Esophagus squamous epithelium (tissue), 5 donors: ENCODE data around the gene HIGD2B. TPM values are rescaled to one million over a fixed set of nuclear protein-coding genes. Genes with fewer than 3 reads are reported as not detected.
A peak's percentile ranks its signal among the peaks of the same experiment; 100 is the strongest.
"Not testable (repeated sequence)": the region's sequence is repeated elsewhere in the genome, so short reads cannot be mapped to it uniquely, and the experiment has no call there.

ENCODE experiments used
- DNase-seq: peaks from one replicate; lab custom pipeline; 2025; lab: John Stamatoyannopoulos, UW
- H3K27ac ChIP-seq, 4 donors: fragments of 200-600 bp; sonication (generic); one replicate each; pipeline ENCODE4 v1.5.1; 2016 to 2019; ENCODE audit warnings: mild to moderate bottlenecking in 1 of 4
- H3K27me3 ChIP-seq, 4 donors: fragments of 200-600 bp; sonication (generic); 1 replicate in 3 of 4; 2 replicates in 1 of 4; pipeline versions ENCODE4 v1.5.1 to v1.6.0; 2017 to 2021; ENCODE audit warnings: antibody characterized with exemption in 1 of 4
- H3K36me3 ChIP-seq, 3 donors: fragments of 200-600 bp; sonication (generic); one replicate each; pipeline ENCODE4 v1.5.1; 2016 to 2019
- H3K4me1 ChIP-seq, 3 donors: fragments of 200-600 bp; sonication (generic); one replicate each; pipeline ENCODE4 v1.5.1; 2017 to 2019
- H3K4me3 ChIP-seq, 4 donors: fragments of 200-600 bp; sonication (generic); 1 replicate in 3 of 4; 2 replicates in 1 of 4; pipeline ENCODE4 v1.5.1; 2016 to 2019; ENCODE audit warnings: mild to moderate bottlenecking in 2 of 4, moderate library complexity in 1 of 4
- H3K9me3 ChIP-seq, 3 donors: fragments of 200-600 bp; sonication (generic); one replicate each; pipeline ENCODE4 v1.5.1; 2016 to 2019
- POLR2A ChIP-seq, 4 donors: fragments of 450-650 bp; IDR thresholded peaks; one replicate each; pipeline ENCODE4 v1.6.1; 2017; ENCODE audit warnings: antibody characterized with exemption in 4 of 4, mild to moderate bottlenecking in 4 of 4, moderate library complexity in 3 of 4
- WGBS, 2 donors: methylation state at CpG; one replicate each; pipeline ENCODE4 v1.1.5; 2018; 5-methylcytosine and 5-hydroxymethylcytosine counted together
- intact Hi-C: fragments of 100-400 bp; cut with DNase I; formaldehyde crosslinking; loops from one replicate; pipeline ENCODE4 v1.15.0; 2022
- total RNA-seq, 4 donors: library from RNA; depleted of rRNA; stranded (reverse); fragments of >200 nt; gene quantifications; one replicate each; pipeline ENCODE4 v1.1.0, GENCODE V29; 2016
- TF ChIP-seq, protein P1 (sequence below), 6 experiments: fragments of 450-650 bp in 4 of 6; fragments of 200-600 bp in 2 of 6; sonication (generic) in 2 of 6; IDR thresholded peaks; one replicate each; pipeline ENCODE4 v1.5.1; 2016 to 2019; ENCODE audit warnings: antibody characterized with exemption in 6 of 6, mild to moderate bottlenecking in 4 of 6, moderate library complexity in 4 of 6
- donor health status: DM: yes; HTN: yes; CAD: no.

Gene HIGD2B
- total RNA-seq, 4 donors from 2014 or later = not detected

DNA sequence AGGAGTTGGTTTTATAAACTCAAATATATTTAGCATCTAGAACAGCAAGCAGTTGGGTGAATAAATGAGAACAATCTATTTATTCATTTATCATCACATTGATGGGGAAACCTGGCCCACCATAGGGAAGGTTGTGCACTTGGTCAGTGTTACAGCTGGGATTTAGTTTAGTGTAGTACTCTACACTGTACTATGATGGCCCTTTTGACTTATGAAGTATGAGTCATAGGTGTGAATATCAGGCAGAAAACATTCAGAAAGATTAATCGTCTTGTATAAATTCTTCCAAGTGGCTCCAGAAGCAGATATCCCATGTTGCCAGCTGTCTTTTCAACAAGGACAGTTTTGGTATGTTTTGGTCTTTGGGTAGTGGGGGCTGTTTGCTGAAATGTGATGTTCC, 38.0 kb upstream of the HIGD2B start:
- 45 to 57% methylated on average over 1 of the region's 1 CpG for WGBS, 2 donors
- Histone ChIP-seq H3K4me1 (no peaks in the 10 kb centered on the region), H3K27ac (no peak overlapping the region), H3K27me3 (no peaks in the 10 kb centered on the region), H3K36me3 (peaks cover 0 to 58% (median 0%) of the 10 kb centered on the region in 3 donors), H3K9me3 (no peaks in the 10 kb centered on the region), H3K4me3 (no peak overlapping the region)
- intact Hi-C loops = no loop called here
- TF ChIP-seq, protein P1, sequence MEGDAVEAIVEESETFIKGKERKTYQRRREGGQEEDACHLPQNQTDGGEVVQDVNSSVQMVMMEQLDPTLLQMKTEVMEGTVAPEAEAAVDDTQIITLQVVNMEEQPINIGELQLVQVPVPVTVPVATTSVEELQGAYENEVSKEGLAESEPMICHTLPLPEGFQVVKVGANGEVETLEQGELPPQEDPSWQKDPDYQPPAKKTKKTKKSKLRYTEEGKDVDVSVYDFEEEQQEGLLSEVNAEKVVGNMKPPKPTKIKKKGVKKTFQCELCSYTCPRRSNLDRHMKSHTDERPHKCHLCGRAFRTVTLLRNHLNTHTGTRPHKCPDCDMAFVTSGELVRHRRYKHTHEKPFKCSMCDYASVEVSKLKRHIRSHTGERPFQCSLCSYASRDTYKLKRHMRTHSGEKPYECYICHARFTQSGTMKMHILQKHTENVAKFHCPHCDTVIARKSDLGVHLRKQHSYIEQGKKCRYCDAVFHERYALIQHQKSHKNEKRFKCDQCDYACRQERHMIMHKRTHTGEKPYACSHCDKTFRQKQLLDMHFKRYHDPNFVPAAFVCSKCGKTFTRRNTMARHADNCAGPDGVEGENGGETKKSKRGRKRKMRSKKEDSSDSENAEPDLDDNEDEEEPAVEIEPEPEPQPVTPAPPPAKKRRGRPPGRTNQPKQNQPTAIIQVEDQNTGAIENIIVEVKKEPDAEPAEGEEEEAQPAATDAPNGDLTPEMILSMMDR (IDR thresholded peaks at IDR 0.05) = no peak
- no peak for TF ChIP-seq POLR2A (IDR thresholded peaks at IDR 0.05)
- DNase-seq = no peak

DNA sequence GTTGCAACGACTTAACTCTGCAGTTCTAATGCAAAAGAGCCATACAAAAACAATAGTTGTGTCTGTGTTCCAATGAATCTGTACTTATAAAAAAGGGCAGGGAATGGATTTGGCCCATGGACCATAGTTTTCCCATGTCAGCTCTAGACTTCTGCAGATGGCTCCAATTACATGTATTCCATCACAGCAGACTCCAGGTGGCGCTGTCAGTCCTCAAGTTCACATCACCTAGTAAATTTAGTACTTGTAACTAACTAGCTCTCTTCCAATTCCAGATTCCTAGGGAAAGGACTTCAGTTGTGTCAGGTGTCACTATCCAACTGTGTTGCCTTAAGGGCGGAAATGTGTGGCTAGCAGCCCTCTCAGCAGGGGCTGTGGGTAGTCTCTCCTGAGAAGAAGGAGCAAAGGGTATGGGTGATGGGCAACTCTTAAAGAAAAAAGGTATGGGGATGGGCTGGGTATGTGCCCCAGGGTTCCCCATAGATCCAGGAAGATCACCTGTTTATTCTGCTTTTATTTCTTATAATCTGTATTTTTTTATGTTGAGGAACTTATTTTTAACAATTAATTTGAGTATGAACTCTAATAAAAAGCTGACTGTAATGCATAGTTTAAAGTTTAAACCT, 36.2 kb upstream of the HIGD2B start:
- 0 to 36% methylated on average over 2 to 3 of the region's 3 CpGs for WGBS, 2 donors
- intact Hi-C loops = no loop called here
- no peak overlapping the region for H3K4me3 ChIP-seq
- no peaks in the 10 kb centered on the region for H3K27me3 ChIP-seq
- no peak overlapping the region for H3K27ac ChIP-seq
- H3K36me3 ChIP-seq = peaks cover 0 to 61% (median 0%) of the 10 kb centered on the region in 3 donors
- no peak for DNase-seq
- H3K9me3 ChIP-seq = no peaks in the 10 kb centered on the region
- H3K4me1 ChIP-seq = no peaks in the 10 kb centered on the region
- no peak for TF ChIP-seq POLR2A (IDR thresholded peaks at IDR 0.05)
- TF ChIP-seq, protein P1 (IDR thresholded peaks at IDR 0.05) = peak; percentile 27 to 65 (median 60)

DNA sequence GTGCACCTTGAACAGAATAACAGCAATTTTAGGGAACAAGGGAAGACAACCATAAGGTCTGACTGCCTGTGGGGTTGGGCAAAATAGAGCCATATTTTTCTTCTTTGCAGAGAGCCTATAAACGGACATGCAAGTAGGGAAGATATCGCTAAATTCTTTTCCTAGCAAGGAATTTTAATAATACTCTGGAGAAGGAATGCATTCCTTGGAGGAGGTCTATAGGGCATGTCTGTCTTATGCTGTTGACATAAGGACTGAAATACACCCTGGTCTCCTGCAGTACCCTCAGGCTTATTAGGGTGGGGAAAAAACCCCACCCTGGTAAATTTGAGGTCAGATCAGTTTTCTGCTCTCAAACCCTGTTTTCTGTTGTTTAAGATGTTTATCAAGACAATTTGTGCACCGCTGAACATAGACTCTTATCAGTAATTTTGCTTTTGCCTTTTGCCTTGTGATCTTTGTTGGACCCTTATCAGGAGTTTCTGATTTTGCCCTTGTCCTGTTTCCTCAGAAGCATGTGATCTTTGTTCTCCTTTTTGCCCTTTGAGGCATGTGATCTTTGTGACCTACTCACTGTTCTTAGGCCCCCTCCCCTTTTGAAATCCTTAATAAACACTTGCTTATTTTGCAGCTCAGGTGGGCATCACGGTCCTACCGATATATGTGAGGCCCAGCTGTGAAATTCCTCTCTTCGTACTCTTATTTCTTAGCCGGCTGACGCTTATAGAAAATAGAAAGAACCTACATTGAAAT, 22.7 kb upstream of the HIGD2B start:
- H3K9me3 ChIP-seq, H3K4me1 ChIP-seq, H3K4me3 ChIP-seq, H3K27ac ChIP-seq, DNase-seq, H3K27me3 ChIP-seq, intact Hi-C loops: not testable (repeated sequence)
- WGBS, 2 donors = 81 to 90% methylated on average over 8 of the region's 8 CpGs
- peaks cover 0 to 33% (median 0%) of the 10 kb centered on the region in 3 donors for H3K36me3 ChIP-seq

DNA sequence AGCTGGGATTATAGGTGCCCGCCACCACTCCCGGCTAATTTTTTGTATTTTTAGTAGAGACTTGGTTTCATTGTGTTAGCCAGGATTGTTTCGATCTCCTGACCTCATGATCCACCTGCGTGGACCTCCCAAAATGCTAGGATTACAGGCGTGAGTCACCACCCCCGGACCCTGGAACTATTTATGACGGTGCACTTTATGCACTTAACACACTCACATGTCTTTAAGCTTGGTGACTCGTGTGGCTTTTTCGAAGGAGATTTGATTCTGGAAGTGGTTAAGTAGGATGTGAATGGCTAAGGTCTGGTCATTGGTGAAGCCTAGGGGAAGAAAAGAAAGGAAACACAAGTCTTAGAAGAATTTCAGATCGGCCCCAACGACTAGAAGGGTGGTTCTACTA, 20.3 kb upstream of the HIGD2B start:
- Histone ChIP-seq H3K4me3 (no peak overlapping the region), H3K27ac (no peak overlapping the region), H3K4me1 (peaks cover 0 to 4% (median 0%) of the 10 kb centered on the region in 3 donors), H3K9me3 (no peaks in the 10 kb centered on the region), H3K36me3 (peaks cover 0 to 12% (median 0%) of the 10 kb centered on the region in 3 donors), H3K27me3 (no peaks in the 10 kb centered on the region)
- 87 to 94% methylated on average over 11 of the region's 11 CpGs for WGBS, 2 donors
- DNase-seq = no peak
- intact Hi-C loops = no loop called here
- TF ChIP-seq, protein P1 (IDR thresholded peaks at IDR 0.05) = no peak
- no peak for TF ChIP-seq POLR2A (IDR thresholded peaks at IDR 0.05)

DNA sequence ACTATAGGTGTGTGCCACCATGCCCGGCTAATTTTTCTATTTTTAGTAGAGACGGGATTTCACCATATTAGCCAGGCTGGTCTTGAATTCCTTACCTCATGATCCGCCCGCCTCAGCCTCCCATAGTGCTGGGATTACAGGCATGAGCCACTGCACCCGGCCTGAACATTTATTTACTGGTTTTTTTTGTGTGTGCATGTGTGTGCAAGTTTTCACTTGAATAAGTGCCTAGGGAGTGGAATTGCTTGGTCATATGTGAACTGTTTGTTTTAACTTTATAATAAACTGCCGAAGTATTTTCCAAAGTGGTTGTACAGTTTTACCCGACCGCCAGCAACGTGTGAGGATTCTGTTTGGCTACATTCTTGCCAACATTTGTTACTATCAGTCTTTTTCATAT, 14.1 kb upstream of the HIGD2B start:
- intact Hi-C loops = no loop called here
- no peak for DNase-seq
- no peaks in the 10 kb centered on the region for H3K9me3 ChIP-seq
- H3K4me1 ChIP-seq = peaks cover 0 to 12% (median 0%) of the 10 kb centered on the region in 3 donors
- H3K27me3 ChIP-seq = no peaks in the 10 kb centered on the region
- H3K4me3 ChIP-seq = no peak overlapping the region
- 30 to 59% methylated on average over 9 of the region's 9 CpGs for WGBS, 2 donors
- TF ChIP-seq, protein P1 (IDR thresholded peaks at IDR 0.05) = no peak
- TF ChIP-seq POLR2A (IDR thresholded peaks at IDR 0.05) = no peak
- H3K27ac ChIP-seq = peak overlapping the region in 2 of 4 donors; percentile 21 to 34
- H3K36me3 ChIP-seq = no peaks in the 10 kb centered on the region
